ENCODE results near the gene WDR6. TPM values are rescaled to one million over a fixed set of nuclear protein-coding genes. Genes with fewer than 3 reads are reported as not detected.

Gene WDR6
- total and polyA plus RNA-seq, 4 experiments from 2014 or later: 105 to 295 (median 215) TPM

DNA sequence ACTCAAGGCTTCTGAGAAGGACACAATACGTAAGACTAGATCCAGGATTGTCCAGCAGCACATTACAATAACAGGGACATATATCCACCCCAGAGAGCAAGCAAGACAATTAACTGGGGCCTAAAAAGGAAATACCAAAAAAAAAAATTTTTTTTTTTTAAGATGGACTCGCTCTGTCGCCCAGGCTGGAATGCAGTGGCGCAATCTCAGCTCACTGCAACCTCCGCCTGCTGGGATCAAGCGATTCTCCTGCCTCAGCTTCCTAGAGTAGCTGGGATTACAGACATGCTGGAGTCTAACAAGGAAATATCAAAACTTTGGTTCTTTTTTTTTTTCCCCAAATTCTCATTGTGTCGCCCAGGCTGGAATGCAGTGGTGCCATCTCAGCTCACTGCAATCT, 50.8 kb downstream of the WDR6 start:
- H3K36me3 ChIP-seq (ENCODE audit: insufficient read depth, low read length): peaks cover 27% of the 10 kb centered on the region
- Mint-ChIP-seq H3K4me3 (no peak overlapping the region), H3K9me3 (no peaks in the 10 kb centered on the region), H3K36me3 (peaks cover 34 to 51% of the 10 kb centered on the region in 2 donors), H3K27me3 (no peaks in the 10 kb centered on the region), H3K27ac (peak overlapping the region in 2 of 7 donors; percentile 25 to 58), H3K4me1 (peaks cover 0 to 5% (median 5%) of the 10 kb centered on the region in 4 donors)
- ChIA-PET POLR2A (ENCODE audit: partially characterized antibody) (no interaction called here), CTCF (ENCODE audit: partially characterized antibody) (interaction anchor here (0.6 kb wide), 1 partner anchor 311 kb away, joined by 3 read pairs; no protein-coding TSS in a partner anchor)
- intact Hi-C loops (cut with micrococcal nuclease): no loop called here
- no peak overlapping the region for H3K27ac ChIP-seq (ENCODE audit: low read depth, low read length)
- no peaks in the 10 kb centered on the region for H3K4me1 ChIP-seq (ENCODE audit: insufficient read depth, low read length)
- H3K27me3 ChIP-seq (ENCODE audit: insufficient read depth, low read length): no peaks in the 10 kb centered on the region
- no peak overlapping the region for H3K4me3 ChIP-seq (ENCODE audit: low read length in 2 of 2)
- no peak for DNase-seq
- H3K9me3 ChIP-seq (ENCODE audit: control insufficient read depth in 1 of 2, low read length in 2 of 2): no peaks in the 10 kb centered on the region

Small RNA genes within 50 kb of the gene (microRNA-seq; reads per million reads assigned to microRNA genes)
- gene MIR191 (ENCODE audit: borderline microRNAs expressed, borderline number of aligned reads, borderline replicate concordance) (8,447 reads per million, percentile 95 among the genes with 10 or more reads in this experiment), gene MIR425 (ENCODE audit: borderline microRNAs expressed, borderline number of aligned reads, borderline replicate concordance) (1,036 reads per million, percentile 87 among the genes with 10 or more reads in this experiment)

Other genes with a start within 250 kb of the WDR6 start
- gene PRKAR2A, start 159.5 kb upstream of the WDR6 start, total RNA-seq: 10 to 100 TPM; 41.7 to 45.0 TPM
- gene PRKAR2A, start 159.5 kb upstream of the WDR6 start, polyA plus RNA-seq: 10 to 100 TPM; 11.2 to 16.1 TPM
- gene SLC25A20, start 108.5 kb upstream of the WDR6 start, total RNA-seq: 10 to 100 TPM; 12.7 to 19.2 TPM
- gene SLC25A20, start 108.5 kb upstream of the WDR6 start, polyA plus RNA-seq: 10 to 100 TPM; 21.9 to 67.6 TPM
- gene ARIH2, start 88.5 kb upstream of the WDR6 start, total RNA-seq: 100 to 1,000 TPM; 141 to 149 TPM
- gene ARIH2, start 88.5 kb upstream of the WDR6 start, polyA plus RNA-seq: 100 to 1,000 TPM; 109 to 153 TPM
- gene P4HTM, start 17.1 kb upstream of the WDR6 start, total RNA-seq: 10 to 100 TPM; 79.3 to 87.3 TPM
- gene P4HTM, start 17.1 kb upstream of the WDR6 start, polyA plus RNA-seq: 10 to 100 TPM; 29.7 to 32.8 TPM
- gene DALRD3, start 11.2 kb downstream of the WDR6 start, total RNA-seq: 10 to 100 TPM; 31.2 to 32.8 TPM
- 10 to 100 TPM; 32.2 to 41.3 TPM for gene DALRD3, start 11.2 kb downstream of the WDR6 start, polyA plus RNA-seq
- gene NDUFAF3, start 14.7 kb downstream of the WDR6 start, total RNA-seq: 10 to 100 TPM; 77.9 to 85.7 TPM
- gene NDUFAF3, start 14.7 kb downstream of the WDR6 start, polyA plus RNA-seq: 100 to 1,000 TPM; 145 to 169 TPM
- gene IMPDH2, start 22.0 kb downstream of the WDR6 start, total RNA-seq: 10 to 100 TPM; 87.5 to 89.6 TPM
- 10 to 100 TPM; 82.9 to 87.5 TPM for gene IMPDH2, start 22.0 kb downstream of the WDR6 start, polyA plus RNA-seq
- gene QRICH1, start 86.7 kb downstream of the WDR6 start, total RNA-seq: 100 to 1,000 TPM; 172 to 177 TPM
- gene QRICH1, start 86.7 kb downstream of the WDR6 start, polyA plus RNA-seq: 10 to 100 TPM; 18.6 to 32.0 TPM
- gene QARS1, start 97.4 kb downstream of the WDR6 start, total RNA-seq: 100 to 1,000 TPM; 199 TPM
- gene QARS1, start 97.4 kb downstream of the WDR6 start, polyA plus RNA-seq: 100 to 1,000 TPM; 102 to 116 TPM
- 100 to 1,000 TPM in 1 of 2 experiments, 10 to 100 TPM in 1; 91.7 to 105 TPM for gene USP19, start 113.4 kb downstream of the WDR6 start, total RNA-seq
- 10 to 100 TPM; 24.9 to 38.2 TPM for gene USP19, start 113.4 kb downstream of the WDR6 start, polyA plus RNA-seq
- 1 to 10 TPM in 1 of 2 experiments, not detected in 1; 1.1 TPM for gene LAMB2, start 125.7 kb downstream of the WDR6 start, total RNA-seq
- gene LAMB2, start 125.7 kb downstream of the WDR6 start, polyA plus RNA-seq: not detected
- gene CCDC71, start 158.9 kb downstream of the WDR6 start, total RNA-seq: 10 to 100 TPM; 31.6 to 33.5 TPM
- 1 to 10 TPM in 1 of 2 donors, under 1 TPM in 1; 0.13 to 2.1 TPM for gene CCDC71, start 158.9 kb downstream of the WDR6 start, polyA plus RNA-seq
- 1 to 10 TPM; 1.9 to 2.0 TPM for gene KLHDC8B, start 164.2 kb downstream of the WDR6 start, total RNA-seq
- gene KLHDC8B, start 164.2 kb downstream of the WDR6 start, polyA plus RNA-seq: 1 to 10 TPM; 1.3 to 1.8 TPM